Ascending aorta (tissue), 2 donors: ENCODE measurements around the gene SCD5. TPM values are rescaled to one million over a fixed set of nuclear protein-coding genes. Genes with fewer than 3 reads are reported as not detected.

Experiments
- DNase-seq, 2 donors: peaks; one replicate each; pipeline ENCODE4 v3.0.0-alpha.2; 2019; ENCODE audit warnings: low spot score in 2 of 2
- H3K27ac ChIP-seq, 2 donors: fragments of 200-600 bp; sonication (generic); one replicate each; pipeline ENCODE4 v1.5.1; 2016 to 2017; ENCODE audit warnings: mild to moderate bottlenecking in 1 of 2
- H3K27me3 ChIP-seq: fragments of 200-600 bp; sonication (generic); one replicate; pipeline ENCODE4 v1.5.1; 2017
- H3K36me3 ChIP-seq, 2 donors: fragments of 200-600 bp; sonication (generic); one replicate each; pipeline ENCODE4 v1.5.1; 2016
- H3K4me1 ChIP-seq, 2 donors: fragments of 200-600 bp; sonication (generic); one replicate each; pipeline ENCODE4 v1.5.1; 2016 to 2017; ENCODE audit warnings: mild to moderate bottlenecking in 1 of 2
- H3K4me3 ChIP-seq, 2 donors: fragments of 200-600 bp; sonication (generic); one replicate each; pipeline ENCODE4 v1.5.1; 2016 to 2017; ENCODE audit warnings: mild to moderate bottlenecking in 1 of 2
- H3K9me3 ChIP-seq, 2 donors: fragments of 200-600 bp; sonication (generic); one replicate each; pipeline ENCODE4 v1.5.1; 2016
- intact Hi-C: fragments of 100-400 bp; cut with DNase I; formaldehyde crosslinking; loops from one replicate; pipeline ENCODE4 v1.15.1; 2023
- total RNA-seq: library from RNA; depleted of rRNA; stranded (reverse); fragments of >200 nt; gene quantifications from one replicate; pipeline ENCODE4 v1.1.0, GENCODE V29; 2016
- TF ChIP-seq, protein P1 (sequence below), 3 experiments: fragments of 200-600 bp in 2 of 3; fragments of 450-650 bp in 1 of 3; sonication (generic) in 2 of 3; IDR thresholded peaks; one replicate each; pipeline ENCODE4 v1.5.1; 2016 to 2019; ENCODE audit warnings: antibody characterized with exemption in 3 of 3, mild to moderate bottlenecking in 1 of 3, moderate library complexity in 1 of 3

Gene SCD5
- total RNA-seq, 1 donor from 2014 or later = 28.0 TPM

DNA sequence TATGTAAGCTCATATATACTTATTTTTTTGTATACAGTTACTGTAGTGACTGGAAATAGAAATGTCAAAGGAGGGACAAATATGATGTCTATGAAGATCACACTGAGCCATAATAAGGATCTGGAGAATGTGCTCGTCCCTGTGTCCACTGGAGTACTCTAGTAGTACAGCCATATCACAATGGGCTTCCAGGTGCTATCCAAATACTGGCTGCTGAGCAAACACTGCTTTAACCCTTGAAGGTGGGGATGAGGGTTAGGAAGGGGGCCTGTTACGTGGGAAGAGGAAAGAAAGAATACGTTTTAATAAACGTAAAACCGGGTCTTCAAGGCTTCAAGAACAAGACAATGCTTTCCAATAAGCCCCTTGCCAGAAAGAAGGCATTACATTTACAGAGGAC lies 207.0 kb downstream of the SCD5 start:
- Histone ChIP-seq H3K27me3 (no peaks in the 10 kb centered on the region), H3K4me1 (no peaks in the 10 kb centered on the region)

GRCh38 chr4:82589756-82590155 lies 208.8 kb downstream of the SCD5 start:
- DNase-seq = no peak
- Histone ChIP-seq H3K4me3 (no peak overlapping the region), H3K27me3 (no peaks in the 10 kb centered on the region), H3K36me3 (no peaks in the 10 kb centered on the region), H3K27ac (no peak overlapping the region), H3K4me1 (no peaks in the 10 kb centered on the region), H3K9me3 (no peaks in the 10 kb centered on the region)
- intact Hi-C loops = no loop called here
- TF ChIP-seq, protein P1, sequence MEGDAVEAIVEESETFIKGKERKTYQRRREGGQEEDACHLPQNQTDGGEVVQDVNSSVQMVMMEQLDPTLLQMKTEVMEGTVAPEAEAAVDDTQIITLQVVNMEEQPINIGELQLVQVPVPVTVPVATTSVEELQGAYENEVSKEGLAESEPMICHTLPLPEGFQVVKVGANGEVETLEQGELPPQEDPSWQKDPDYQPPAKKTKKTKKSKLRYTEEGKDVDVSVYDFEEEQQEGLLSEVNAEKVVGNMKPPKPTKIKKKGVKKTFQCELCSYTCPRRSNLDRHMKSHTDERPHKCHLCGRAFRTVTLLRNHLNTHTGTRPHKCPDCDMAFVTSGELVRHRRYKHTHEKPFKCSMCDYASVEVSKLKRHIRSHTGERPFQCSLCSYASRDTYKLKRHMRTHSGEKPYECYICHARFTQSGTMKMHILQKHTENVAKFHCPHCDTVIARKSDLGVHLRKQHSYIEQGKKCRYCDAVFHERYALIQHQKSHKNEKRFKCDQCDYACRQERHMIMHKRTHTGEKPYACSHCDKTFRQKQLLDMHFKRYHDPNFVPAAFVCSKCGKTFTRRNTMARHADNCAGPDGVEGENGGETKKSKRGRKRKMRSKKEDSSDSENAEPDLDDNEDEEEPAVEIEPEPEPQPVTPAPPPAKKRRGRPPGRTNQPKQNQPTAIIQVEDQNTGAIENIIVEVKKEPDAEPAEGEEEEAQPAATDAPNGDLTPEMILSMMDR (IDR thresholded peaks at IDR 0.05) = no peak

More for the DNA sequence above, 207.0 kb downstream of the SCD5 start:
- intact Hi-C loops = no loop called here
- TF ChIP-seq, protein P1 (IDR thresholded peaks at IDR 0.05) = no peak
- H3K36me3 ChIP-seq = no peaks in the 10 kb centered on the region
- DNase-seq = no peak
- no peak overlapping the region for H3K27ac ChIP-seq
- H3K9me3 ChIP-seq = no peaks in the 10 kb centered on the region
- no peak overlapping the region for H3K4me3 ChIP-seq

DNA sequence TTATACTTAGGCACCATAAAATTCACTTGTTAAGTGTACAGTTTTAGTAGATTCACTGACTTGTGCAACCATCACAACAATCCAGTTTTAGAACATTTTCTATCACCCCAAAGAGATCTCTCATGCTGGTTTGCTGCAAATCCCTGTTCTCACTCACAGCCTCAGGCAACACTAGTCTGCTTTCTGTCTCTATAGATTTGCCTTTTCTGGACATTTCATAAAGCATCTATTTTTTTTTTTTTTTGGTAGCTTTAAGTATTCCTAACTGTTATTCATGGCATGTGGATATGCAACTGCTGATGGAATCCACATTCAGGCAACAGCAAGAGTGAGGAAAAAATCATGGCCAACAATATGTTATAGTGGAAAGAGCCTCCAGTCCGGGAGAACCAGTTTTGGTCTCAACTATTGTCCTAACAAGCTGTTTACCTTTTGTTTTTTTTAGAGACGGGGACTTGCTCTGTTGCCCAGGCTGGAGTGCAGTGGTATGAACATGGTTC lies 209.8 kb downstream of the SCD5 start:
- Histone ChIP-seq H3K9me3 (no peaks in the 10 kb centered on the region), H3K36me3 (no peaks in the 10 kb centered on the region), H3K27ac (no peak overlapping the region), H3K27me3 (no peaks in the 10 kb centered on the region), H3K4me3 (no peak overlapping the region), H3K4me1 (no peaks in the 10 kb centered on the region)
- intact Hi-C loops = no loop called here
- DNase-seq = no peak
- TF ChIP-seq, protein P1 (IDR thresholded peaks at IDR 0.05) = no peak

DNA sequence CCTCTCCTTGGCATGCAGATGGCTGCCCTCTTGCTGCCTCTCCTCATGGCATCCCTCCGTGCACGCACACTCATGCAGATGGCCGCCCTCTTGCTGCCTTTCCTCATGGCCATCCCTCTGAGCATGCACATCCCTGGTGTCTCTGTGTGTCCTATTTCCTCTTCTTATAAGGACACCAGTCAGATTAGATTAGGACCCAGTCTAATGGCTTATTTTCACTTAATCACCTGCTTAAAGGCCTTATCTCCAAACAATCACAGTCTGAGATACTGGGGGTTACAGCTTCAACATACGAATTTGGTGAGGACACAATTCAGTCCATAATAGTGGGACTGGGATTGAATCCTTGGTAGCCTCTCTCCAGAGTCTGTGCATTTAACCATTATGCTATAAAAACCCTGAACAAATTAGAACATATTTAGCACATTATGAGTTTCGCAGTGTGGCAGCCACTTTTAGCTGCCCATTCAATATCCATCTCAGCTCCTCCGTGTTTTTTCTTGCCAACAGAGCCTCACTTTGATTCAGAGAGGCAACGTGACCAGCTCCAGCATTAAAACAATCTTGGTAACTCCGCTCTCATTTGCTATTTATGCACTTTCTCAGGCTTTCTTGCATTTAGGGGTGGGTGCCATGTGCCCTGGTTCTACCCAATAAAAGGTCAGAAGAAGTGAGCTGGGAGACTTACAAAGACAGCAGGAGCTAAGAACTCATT lies 210.6 kb downstream of the SCD5 start:
- no peak for DNase-seq
- H3K27me3 ChIP-seq = no peaks in the 10 kb centered on the region
- intact Hi-C loops = no loop called here
- TF ChIP-seq, protein P1 (IDR thresholded peaks at IDR 0.05) = no peak
- H3K4me1 ChIP-seq = no peaks in the 10 kb centered on the region
- H3K36me3 ChIP-seq = no peaks in the 10 kb centered on the region
- H3K27ac ChIP-seq = no peak overlapping the region
- H3K9me3 ChIP-seq = no peaks in the 10 kb centered on the region
- no peak overlapping the region for H3K4me3 ChIP-seq

DNA sequence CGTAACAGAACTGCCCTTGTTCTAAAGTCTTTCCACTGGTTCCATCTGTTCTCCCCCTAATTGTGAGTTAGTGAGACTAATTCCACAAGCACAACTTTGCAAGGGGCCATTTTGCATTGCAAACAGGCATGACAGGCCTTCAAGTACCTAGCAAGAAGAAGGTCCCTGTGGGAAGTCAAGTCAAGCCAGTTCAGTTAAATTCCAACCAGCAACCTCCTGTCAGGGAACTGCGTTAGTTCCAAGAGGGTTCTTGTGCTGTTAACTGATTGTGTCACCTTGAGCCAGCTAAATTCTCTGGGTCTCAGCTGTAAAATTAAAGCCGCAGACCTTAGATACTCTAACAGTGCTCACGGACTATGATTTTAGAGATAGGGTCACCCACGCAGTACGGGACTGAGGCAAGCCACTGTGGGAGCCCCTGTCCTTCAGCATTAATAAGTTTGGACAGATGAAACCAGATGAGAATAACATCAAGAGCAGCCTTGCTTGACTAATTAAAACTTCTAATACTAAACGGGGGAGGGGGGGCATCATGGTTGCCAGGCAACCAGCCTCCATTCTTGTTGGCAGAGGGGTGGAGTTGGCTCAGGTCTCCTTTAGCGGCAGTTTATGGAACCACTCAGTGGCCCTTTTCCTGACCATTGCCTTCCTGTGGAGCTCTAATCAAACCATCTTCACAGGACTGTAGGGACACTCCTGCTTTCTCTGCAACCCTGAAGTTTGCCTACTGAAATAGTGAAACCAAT lies 212.7 kb downstream of the SCD5 start:
- DNase-seq = no peak
- Histone ChIP-seq H3K9me3 (no peaks in the 10 kb centered on the region), H3K27me3 (no peaks in the 10 kb centered on the region), H3K36me3 (no peaks in the 10 kb centered on the region), H3K4me3 (no peak overlapping the region), H3K27ac (no peak overlapping the region), H3K4me1 (no peaks in the 10 kb centered on the region)
- TF ChIP-seq, protein P1 (IDR thresholded peaks at IDR 0.05) = no peak
- intact Hi-C loops = no loop called here
